Prostate gland (tissue), 2 donors: Measurements from ENCODE around the gene WNT3.

Source experiments
- POLR2A ChIP-seq: fragments of 450-650 bp; IDR thresholded peaks from one replicate; pipeline ENCODE4 v1.6.1; 2016; ENCODE audit warnings: antibody characterized with exemption, mild to moderate bottlenecking
- POLR2AphosphoS5 ChIP-seq: sonication (generic); formaldehyde crosslinking; IDR thresholded peaks from one replicate; pipeline ENCODE4 v1.6.1; 2017; ENCODE audit warnings: antibody characterized with exemption
- TF ChIP-seq, protein P1 (sequence below), 4 experiments: fragments of 200-600 bp in 2 of 4; fragments of 450-650 bp in 2 of 4; sonication (generic) in 2 of 4; IDR thresholded peaks; 1 replicate in 3 of 4; 2 replicates in 1 of 4; pipeline ENCODE4 v1.5.1; 2016 to 2019; ENCODE audit warnings: antibody characterized with exemption in 4 of 4, mild to moderate bottlenecking in 2 of 4, moderate library complexity in 2 of 4

DNA sequence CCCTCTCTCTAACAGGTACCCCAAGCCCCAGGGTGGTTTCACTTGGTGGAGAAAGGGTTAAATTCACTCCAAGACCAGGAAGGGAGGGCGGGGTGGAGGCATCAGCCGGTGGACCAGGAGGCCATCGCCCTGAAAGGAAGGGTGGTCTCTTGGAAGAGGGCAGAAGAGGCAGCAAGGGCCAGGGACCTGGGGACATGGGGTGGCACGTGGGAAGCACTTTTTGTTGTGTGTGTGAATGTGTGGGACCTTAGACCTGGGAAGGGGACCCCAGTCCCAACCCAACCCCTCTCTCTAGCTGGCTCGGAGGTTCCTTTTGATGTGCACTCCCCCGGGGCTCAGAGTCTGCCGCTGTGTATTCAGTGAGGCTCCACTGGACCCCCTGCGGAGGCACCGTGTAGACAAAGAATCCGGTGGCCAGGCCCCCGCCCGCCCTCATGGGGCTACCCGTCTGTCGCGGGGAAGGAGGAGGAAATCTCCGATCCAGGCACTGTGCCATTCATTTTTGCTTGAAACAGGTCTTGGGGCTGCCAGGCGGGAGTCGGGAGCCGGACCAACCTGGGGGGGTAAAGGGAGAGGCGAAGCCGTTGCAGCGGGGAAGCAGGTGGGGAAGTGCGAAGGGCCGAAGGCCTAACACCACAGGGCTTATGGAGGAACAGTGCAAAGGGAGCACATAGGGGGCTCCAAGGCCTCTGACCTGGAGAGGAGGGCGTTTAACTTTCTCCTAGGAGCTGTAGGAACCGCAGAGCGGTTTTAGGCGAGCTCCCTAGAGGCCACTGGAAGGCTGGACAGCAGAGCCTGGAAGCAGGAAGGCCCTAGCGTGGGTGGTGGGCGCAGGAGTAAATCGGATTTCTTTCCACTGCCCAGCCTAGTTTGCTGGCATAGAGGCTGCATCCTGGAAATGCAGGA is 3.2 kb upstream of the WNT3 start:
- TF ChIP-seq, protein P1, sequence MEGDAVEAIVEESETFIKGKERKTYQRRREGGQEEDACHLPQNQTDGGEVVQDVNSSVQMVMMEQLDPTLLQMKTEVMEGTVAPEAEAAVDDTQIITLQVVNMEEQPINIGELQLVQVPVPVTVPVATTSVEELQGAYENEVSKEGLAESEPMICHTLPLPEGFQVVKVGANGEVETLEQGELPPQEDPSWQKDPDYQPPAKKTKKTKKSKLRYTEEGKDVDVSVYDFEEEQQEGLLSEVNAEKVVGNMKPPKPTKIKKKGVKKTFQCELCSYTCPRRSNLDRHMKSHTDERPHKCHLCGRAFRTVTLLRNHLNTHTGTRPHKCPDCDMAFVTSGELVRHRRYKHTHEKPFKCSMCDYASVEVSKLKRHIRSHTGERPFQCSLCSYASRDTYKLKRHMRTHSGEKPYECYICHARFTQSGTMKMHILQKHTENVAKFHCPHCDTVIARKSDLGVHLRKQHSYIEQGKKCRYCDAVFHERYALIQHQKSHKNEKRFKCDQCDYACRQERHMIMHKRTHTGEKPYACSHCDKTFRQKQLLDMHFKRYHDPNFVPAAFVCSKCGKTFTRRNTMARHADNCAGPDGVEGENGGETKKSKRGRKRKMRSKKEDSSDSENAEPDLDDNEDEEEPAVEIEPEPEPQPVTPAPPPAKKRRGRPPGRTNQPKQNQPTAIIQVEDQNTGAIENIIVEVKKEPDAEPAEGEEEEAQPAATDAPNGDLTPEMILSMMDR (IDR thresholded peaks at IDR 0.05), result no peak
- TF ChIP-seq POLR2AphosphoS5 (no peak), POLR2A (no peak)
